Breast epithelium (tissue), 4 donors: Measurements from ENCODE around the gene ASB18. TPM values are rescaled to one million over a fixed set of nuclear protein-coding genes. Genes with fewer than 3 reads are reported as not detected.

Source experiments
- DNase-seq, 2 donors: peaks; one replicate each; pipeline ENCODE4 v3.0.0-alpha.2; 2019; ENCODE audit warnings: low spot score in 2 of 2
- H3K27ac ChIP-seq, 2 donors: fragments of 200-600 bp; sonication (generic) in 1 of 2; one replicate each; pipeline ENCODE4 v1.5.1; 2016 to 2019; ENCODE audit warnings: mild to moderate bottlenecking in 1 of 2
- H3K27me3 ChIP-seq, 2 donors: fragments of 200-600 bp; sonication (generic) in 1 of 2; one replicate each; pipeline versions ENCODE4 v1.5.1 to v1.6.0; 2017 to 2019; ENCODE audit warnings: control low read depth in 1 of 2, mild to moderate bottlenecking in 1 of 2
- H3K36me3 ChIP-seq: fragments of 200-600 bp; one replicate; pipeline ENCODE4 v1.5.1; 2019
- H3K4me1 ChIP-seq, 2 donors: fragments of 200-600 bp; sonication (generic); one replicate each; pipeline ENCODE4 v1.5.1; 2016 to 2019; ENCODE audit warnings: control low read depth in 1 of 2
- H3K4me3 ChIP-seq, 3 donors: fragments of 200-600 bp; sonication (generic); 1 replicate in 2 of 3; 2 replicates in 1 of 3; pipeline ENCODE4 v1.5.1; 2016 to 2019; ENCODE audit warnings: mild to moderate bottlenecking in 3 of 3, moderate library complexity in 2 of 3
- H3K9me3 ChIP-seq, 2 donors: fragments of 200-600 bp; sonication (generic) in 1 of 2; one replicate each; pipeline ENCODE4 v1.5.1; 2016 to 2019; ENCODE audit warnings: control low read depth in 1 of 2
- POLR2A ChIP-seq: fragments of 450-650 bp; IDR thresholded peaks from one replicate; pipeline ENCODE4 v1.6.1; 2016; ENCODE audit warnings: antibody characterized with exemption, mild to moderate bottlenecking, moderate library complexity
- POLR2AphosphoS5 ChIP-seq, 3 donors: sonication (generic); formaldehyde crosslinking; IDR thresholded peaks; one replicate each; pipeline ENCODE4 v1.6.1; 2017; ENCODE audit warnings: antibody characterized with exemption in 3 of 3
- intact Hi-C: fragments of 100-400 bp; cut with DNase I; formaldehyde crosslinking; loops from one replicate; pipeline ENCODE4 v1.15.1; 2023; ENCODE audit warnings: low total_unique reads
- total RNA-seq, 3 donors: library from RNA; depleted of rRNA; stranded (reverse); fragments of >200 nt; gene quantifications; one replicate each; pipeline ENCODE4 v1.1.0, GENCODE V29; 2016
- TF ChIP-seq, protein P1 (sequence below), 3 donors: fragments of 450-650 bp; IDR thresholded peaks; one replicate each; pipeline ENCODE4 v1.5.1; 2016 to 2017; ENCODE audit warnings: antibody characterized with exemption in 3 of 3, mild to moderate bottlenecking in 3 of 3, moderate library complexity in 3 of 3

ASB18 gene
- total RNA-seq, 3 donors from 2014 or later: not detected

DNA sequence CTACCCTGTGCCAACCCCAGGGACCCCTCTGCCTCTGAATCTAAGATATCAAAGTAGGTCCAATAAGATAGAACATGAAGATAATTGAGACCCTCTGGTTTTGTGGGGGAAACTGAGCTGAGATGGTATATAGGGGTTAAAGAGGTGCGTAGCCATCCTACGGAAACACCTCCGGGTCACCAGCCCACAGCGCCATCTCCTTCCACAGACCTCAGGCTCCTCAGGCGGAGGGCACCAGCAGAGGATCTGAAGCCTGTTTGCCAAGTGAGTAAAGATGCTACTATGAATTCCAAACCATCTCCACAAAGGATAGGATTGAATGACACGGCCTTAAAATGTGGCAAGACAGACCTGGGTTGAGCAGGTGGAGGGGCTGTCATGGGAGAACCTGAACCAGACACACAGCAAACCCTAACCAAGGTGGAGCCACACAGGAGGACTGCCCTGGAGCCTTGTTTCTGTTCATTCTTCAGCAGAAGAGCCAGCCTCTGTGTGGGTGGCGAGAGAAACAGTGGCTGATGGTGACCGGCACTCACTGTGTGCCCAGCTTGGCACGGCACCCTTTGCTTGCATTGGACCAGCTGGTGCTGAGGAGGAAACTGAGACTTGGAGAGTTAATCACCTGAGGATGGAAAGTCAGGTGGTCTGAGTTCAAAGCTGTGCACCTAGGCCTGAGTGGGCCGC lies 106.2 kb downstream of the ASB18 start:
- H3K9me3 ChIP-seq: no peaks in the 10 kb centered on the region
- intact Hi-C loops: no loop called here
- H3K27ac ChIP-seq: no peak overlapping the region
- no peak for DNase-seq
- peaks cover 0 to 34% of the 10 kb centered on the region in 2 donors for H3K27me3 ChIP-seq
- H3K4me3 ChIP-seq: no peak overlapping the region
- TF ChIP-seq, protein P1, sequence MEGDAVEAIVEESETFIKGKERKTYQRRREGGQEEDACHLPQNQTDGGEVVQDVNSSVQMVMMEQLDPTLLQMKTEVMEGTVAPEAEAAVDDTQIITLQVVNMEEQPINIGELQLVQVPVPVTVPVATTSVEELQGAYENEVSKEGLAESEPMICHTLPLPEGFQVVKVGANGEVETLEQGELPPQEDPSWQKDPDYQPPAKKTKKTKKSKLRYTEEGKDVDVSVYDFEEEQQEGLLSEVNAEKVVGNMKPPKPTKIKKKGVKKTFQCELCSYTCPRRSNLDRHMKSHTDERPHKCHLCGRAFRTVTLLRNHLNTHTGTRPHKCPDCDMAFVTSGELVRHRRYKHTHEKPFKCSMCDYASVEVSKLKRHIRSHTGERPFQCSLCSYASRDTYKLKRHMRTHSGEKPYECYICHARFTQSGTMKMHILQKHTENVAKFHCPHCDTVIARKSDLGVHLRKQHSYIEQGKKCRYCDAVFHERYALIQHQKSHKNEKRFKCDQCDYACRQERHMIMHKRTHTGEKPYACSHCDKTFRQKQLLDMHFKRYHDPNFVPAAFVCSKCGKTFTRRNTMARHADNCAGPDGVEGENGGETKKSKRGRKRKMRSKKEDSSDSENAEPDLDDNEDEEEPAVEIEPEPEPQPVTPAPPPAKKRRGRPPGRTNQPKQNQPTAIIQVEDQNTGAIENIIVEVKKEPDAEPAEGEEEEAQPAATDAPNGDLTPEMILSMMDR (IDR thresholded peaks at IDR 0.05): no peak
- TF ChIP-seq POLR2A (no peak), POLR2AphosphoS5 (IDR thresholded peaks at IDR 0.05) (no peak)
- no peaks in the 10 kb centered on the region for H3K36me3 ChIP-seq
- H3K4me1 ChIP-seq: no peaks in the 10 kb centered on the region

DNA sequence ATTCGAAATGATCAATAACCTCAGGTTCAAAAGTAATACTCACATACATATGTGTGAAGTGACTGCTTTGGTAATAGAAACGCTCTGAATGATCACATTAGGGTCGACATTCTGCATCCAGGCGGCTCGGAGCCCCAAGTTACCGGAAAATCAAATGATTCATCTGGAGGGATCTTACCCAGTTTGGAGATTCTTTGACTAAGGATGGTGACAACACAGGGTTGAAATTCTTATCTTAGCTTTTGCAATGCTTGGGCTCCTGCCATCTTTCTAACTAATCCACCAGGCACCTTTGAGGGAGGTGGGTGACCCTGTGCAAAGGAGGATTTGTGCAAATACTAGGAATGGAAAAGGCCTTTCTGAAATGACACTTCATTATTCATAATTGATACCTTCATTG lies 106.8 kb downstream of the ASB18 start:
- intact Hi-C loops: no loop called here
- H3K4me3 ChIP-seq: no peak overlapping the region
- DNase-seq: no peak
- TF ChIP-seq POLR2AphosphoS5 (IDR thresholded peaks at IDR 0.05) (no peak), POLR2A (no peak)
- TF ChIP-seq, protein P1 (IDR thresholded peaks at IDR 0.05): no peak
- H3K27ac ChIP-seq: no peak overlapping the region
- no peaks in the 10 kb centered on the region for H3K4me1 ChIP-seq
- H3K36me3 ChIP-seq: no peaks in the 10 kb centered on the region
- H3K9me3 ChIP-seq: peaks cover 3 to 4% of the 10 kb centered on the region in 2 donors
- peaks cover 0 to 28% of the 10 kb centered on the region in 2 donors for H3K27me3 ChIP-seq

DNA sequence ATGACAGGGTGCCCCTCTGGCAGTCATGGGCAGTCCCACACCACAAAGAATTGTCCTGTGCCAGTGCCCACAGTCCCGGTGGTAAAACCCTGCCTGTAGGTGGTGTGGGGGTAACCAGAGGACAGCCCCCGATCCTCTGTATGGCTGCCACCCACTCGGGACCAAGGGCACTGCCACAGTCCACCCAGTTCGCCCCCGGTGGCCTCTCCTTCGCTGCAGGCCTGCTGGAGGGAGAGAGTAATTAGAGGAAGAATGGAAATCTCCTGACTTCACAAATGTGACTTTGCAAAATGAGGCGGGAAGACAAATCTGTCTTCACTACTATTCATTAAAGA lies 107.4 kb downstream of the ASB18 start:
- peaks cover 0 to 25% of the 10 kb centered on the region in 2 donors for H3K27me3 ChIP-seq
- TF ChIP-seq POLR2A: no peak
- TF ChIP-seq, protein P1 (IDR thresholded peaks at IDR 0.05): no peak
- no peak for TF ChIP-seq POLR2AphosphoS5 (IDR thresholded peaks at IDR 0.05)
- intact Hi-C loops: no loop called here

DNA sequence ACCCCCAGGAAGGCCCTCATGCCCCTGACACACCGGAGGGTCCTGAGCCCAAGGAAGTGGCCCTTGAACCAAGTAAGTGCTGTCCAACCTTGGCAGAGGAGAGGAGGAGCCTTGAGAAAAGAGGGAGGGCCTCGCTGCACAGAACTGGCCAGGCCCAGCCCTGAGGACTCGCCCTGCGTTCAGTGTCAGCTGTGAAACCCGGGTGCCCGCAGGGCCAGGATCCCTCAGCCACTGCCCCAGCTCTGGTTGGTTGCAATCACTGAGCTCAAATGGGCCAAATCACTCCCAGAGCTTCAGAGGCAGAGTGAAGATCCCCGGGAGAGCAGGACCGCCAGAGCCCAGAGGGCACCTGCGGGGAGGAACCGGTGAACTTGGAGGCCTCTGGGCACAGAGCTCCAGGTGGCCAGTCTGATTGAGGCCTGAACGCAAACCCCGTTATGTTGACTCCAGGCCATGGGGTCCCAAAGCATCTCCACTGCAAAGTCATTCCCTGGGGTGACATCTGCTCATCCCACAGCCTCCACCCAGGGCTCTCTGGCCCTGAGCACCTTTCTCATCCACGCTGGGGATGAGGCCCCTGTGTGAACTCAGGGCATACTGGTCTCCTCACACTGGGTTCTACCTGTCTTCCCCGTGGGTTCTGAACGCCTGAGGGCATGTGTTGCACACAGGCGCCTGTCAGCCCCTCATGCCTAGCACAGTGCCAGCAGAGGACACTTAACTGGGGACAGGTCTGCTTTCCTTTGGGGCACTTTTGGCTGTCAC lies 107.9 kb downstream of the ASB18 start:
- Histone ChIP-seq H3K27me3 (peaks cover 0 to 20% of the 10 kb centered on the region in 2 donors), H3K4me3 (no peak overlapping the region), H3K4me1 (no peaks in the 10 kb centered on the region), H3K9me3 (peaks cover 4 to 7% of the 10 kb centered on the region in 2 donors), H3K27ac (no peak overlapping the region), H3K36me3 (no peaks in the 10 kb centered on the region)
- no peak for DNase-seq
- TF ChIP-seq, protein P1 (IDR thresholded peaks at IDR 0.05): no peak
- no peak for TF ChIP-seq POLR2A
- intact Hi-C loops: no loop called here

More for the DNA sequence above, 107.4 kb downstream of the ASB18 start:
- DNase-seq: no peak
- no peaks in the 10 kb centered on the region for H3K36me3 ChIP-seq
- H3K9me3 ChIP-seq: peaks cover 4 to 6% of the 10 kb centered on the region in 2 donors
- H3K4me3 ChIP-seq: no peak overlapping the region
- no peak overlapping the region for H3K27ac ChIP-seq
- H3K4me1 ChIP-seq: no peaks in the 10 kb centered on the region

DNA sequence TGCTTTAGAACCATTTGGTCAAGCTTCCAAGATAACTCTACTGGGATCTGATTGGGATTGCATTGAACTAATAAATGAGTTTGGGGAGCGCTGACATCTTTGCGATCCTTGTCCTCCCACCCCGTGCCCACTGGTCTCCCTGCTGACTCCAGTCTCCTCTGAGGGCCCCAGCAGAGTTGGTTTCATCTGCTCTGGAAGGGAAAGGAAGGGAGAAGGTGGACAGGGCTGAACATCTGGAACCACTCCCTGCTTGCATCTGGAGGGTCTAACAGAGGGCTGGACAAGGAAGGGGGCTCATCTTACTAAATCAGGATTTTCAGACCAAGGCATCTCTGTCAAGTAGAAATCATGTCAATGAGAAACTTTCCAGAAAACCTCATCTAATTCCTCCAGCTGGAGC lies 108.8 kb downstream of the ASB18 start:
- Histone ChIP-seq H3K27me3 (peaks cover 0 to 11% of the 10 kb centered on the region in 2 donors), H3K27ac (no peak overlapping the region), H3K36me3 (no peaks in the 10 kb centered on the region), H3K9me3 (peaks cover 10 to 15% of the 10 kb centered on the region in 2 donors), H3K4me3 (no peak overlapping the region), H3K4me1 (no peaks in the 10 kb centered on the region)
- intact Hi-C loops: no loop called here
- DNase-seq: no peak
- TF ChIP-seq POLR2AphosphoS5 (IDR thresholded peaks at IDR 0.05) (no peak), POLR2A (no peak)
- TF ChIP-seq, protein P1 (IDR thresholded peaks at IDR 0.05): no peak
